CD4-positive, alpha-beta T cell treated with Interleukin-21 for 1 hour (primary cell): ENCODE measurements around the gene TRIM33.
"Not testable (repeated sequence)": the region's sequence is repeated elsewhere in the genome, so short reads cannot be mapped to it uniquely, and the experiment has no call there.

Source experiments
- DNase-seq: peaks from one replicate; pipeline ENCODE4 v3.0.0-alpha.2; 2020

The TRIM33 gene

DNA sequence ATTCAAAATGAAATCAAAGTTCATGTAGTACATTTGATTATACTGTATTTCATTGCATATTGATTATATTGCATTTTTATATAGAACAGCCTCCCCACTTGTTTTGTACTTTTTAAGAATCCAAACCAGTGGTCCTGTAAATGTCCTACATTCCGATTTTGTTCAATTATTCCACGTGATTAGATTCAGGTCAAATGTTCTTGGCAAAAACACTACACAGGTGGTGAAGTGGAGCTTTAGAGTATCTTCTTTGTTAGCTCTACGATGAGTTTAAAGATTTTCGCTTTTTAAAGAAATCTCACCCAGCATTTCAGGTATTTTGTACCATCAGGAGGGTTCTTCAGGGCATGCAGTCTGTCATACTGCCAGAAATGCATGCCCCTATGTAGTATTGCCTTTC is 120.6 kb downstream of the TRIM33 start:
- no peak for DNase-seq

DNA sequence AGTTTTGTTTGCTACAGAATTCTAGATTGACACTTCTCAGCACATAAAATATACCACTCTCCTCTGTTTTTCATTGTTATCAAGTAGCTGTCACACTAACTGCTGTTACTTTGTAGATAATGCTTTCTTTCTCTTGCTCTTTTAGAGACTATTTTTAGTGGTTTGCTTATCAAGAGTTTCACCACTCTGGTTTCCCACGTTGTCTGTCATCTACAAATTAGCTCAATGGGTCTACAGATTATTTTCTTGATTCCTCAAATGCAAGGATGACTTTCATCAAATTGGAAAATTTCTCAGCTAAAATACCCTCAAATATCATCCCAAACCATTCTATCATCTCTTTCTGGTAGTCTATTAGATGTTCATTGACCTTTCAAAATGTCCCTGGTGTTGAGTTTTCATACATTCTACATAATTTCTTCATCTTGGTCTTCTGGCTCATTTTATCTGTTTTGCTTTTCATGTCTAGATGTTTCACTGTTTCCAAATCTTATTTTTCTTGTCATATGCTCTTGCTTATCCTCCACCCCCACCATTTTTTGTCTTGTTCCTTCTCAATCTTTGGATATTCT is 122.5 kb downstream of the TRIM33 start:
- no peak for DNase-seq

DNA sequence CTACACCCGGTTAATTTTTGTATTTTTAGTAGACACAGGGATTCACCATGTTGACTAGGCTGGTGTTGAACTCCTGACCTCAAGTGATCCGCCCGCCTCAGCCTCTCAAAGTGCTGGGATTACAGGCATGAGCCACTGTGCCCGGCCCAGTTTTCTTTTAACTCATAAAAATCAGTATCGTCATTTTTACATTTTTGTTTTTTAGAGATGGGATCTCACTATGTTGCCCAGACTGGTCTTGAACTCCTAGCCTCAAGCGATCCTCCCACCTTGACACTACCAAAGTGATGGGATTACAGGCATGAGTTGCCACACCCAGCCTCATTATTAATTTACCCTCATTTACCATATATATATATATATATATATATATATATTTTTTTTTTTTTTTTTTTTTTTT is 123.4 kb downstream of the TRIM33 start:
- not testable (repeated sequence) for DNase-seq

DNA sequence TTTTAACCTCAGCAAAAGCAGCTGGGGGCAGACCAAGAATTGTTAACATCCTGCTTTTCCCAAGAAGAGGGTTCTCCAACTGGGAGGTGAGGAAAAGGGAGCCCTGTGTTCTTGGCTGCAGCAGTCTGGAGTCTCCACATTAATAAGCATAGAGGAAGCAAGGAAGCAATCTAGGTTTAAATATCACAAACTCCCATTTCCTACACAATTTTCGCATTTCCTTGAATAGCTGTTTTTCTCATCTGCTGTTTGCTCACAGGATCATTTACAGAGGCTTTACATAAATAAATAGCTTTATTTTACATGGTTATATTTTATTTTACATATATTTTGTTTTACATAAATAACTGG is 124.0 kb downstream of the TRIM33 start:
- DNase-seq, result no peak

DNA sequence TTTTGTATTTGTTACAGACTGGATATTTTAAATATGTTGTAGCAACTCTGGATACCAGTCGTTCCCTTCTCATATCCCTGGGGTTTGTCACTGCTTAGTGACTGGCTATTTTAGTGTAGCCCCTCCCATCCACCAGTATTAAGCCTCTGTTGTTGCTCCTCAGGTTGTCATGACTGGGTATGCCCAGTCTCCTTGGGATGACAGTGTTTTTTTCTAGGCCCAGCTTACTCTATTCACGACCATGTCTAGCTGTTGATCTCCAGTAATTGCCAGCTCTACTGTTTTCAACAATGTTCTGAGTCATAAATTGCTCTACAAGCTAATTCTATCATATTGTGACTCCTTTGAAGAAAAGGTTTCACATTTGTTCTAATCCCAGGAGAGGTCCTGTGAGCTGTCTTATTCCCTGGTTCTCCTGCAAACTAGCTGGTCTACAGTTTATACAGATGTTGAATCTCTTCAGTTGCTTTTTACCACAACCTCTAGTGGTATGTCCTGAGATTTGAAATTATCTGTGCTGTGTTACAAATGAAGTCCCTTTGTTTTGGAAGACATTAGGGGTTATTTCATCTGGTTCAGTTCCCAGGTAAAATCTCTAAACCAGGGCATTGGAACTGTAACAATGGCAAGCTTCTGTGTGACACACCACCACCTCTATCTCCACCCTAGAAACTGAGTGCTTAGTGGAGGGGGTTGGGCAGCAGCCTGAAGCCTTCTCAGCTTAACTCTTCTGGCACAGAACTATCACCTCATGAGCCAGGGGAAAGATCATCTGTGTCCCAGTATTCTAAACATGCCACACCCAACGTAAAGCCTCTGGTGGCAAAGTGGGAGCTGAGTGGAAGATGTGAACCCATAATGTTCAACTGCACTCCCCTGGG is 124.6 kb downstream of the TRIM33 start:
- no peak for DNase-seq

DNA sequence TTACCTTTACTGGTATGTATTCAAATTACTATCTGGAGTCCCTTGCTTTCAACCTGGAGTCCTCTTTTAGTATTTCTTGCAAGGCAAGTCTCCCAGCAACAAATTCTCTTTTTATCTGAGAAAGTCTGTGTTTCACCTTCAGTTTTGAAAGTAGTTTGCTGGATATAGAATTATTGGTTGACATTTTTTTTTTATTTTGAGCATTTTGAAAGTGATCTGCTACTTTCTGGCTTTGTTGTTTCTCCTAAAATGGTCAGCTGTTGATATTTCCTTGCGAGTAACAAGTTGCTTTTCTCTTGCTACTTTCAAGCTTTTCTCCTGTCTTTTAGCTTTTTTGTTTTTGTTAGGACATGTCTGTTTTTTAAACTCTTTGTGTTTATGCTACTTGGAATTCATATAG is 126.1 kb downstream of the TRIM33 start:
- no peak for DNase-seq

DNA sequence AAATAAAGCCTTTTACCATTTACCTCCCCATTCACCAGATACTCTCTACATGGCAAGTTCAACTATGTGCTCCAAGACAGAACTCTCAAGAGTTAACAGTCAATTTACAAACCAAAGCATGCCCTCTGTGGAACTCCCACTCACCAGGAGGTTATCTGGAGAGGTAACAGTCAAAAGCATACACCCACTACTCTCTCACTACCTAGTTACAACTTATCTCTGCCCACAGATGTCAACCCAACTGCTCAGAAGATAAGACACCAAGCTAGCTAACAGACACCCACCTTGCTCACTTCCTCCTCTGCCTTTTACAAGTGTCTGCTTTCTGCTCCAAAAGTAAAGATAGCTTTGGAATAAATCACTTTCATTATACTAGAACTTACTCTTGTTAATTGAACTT is 131.0 kb downstream of the TRIM33 start:
- no peak for DNase-seq

DNA sequence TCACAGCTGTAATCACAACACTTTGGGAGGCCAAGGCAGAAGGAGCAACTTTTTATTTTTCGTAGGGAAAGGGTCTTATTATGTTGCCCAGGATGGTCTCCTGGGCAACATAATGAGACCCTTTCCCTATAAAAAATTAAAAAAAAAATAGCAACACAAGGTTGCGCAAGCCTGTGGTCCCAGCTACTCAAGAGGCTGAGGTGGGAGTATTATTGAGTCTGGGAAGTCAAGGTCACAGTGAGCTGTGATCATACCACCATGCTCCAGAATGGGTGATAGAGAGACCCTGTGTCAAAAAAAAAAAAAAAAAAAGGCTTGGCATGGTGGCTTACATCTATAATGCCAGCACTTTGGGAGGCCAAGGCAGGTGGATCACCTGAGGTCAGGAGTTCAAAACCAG is 131.6 kb downstream of the TRIM33 start:
- no peak for DNase-seq

DNA sequence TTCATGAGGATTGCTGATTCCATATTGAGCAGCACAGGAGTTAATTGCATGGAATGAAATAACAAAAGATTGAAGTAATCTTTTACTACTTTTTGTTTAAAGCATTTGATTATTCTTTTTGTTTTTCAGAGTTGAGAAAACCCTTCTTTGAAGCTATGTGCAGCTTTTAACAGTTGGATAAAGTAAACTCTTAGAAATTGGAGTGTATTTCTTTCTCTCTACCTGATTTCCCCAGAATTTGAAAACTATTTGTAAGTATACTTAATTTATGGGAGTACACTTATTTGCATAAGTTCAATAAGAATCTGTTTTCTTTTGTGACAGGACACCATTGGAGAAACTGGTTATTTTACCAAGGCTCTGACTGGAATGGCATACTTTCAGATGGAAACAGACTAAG is 133.6 kb downstream of the TRIM33 start:
- no peak for DNase-seq

DNA sequence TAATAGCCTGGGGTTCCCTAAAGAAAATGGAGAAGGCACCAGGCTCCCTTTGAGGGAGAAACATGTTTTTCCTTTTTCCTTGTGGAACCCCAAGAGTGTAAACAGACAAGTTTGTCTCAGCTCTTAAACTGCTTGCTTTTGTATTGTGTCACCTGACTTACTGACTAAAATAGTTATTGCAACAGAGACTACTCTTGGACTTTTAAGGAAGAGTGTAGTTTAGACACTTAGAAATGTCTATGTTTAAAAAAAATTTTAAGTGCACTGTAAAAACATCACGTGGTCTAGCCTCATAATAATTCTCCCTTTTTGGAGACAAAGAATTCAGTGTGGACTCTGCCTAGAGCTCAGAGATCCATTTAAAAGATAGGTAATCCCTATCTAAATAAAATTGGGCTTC is 141.1 kb downstream of the TRIM33 start:
- no peak for DNase-seq

DNA sequence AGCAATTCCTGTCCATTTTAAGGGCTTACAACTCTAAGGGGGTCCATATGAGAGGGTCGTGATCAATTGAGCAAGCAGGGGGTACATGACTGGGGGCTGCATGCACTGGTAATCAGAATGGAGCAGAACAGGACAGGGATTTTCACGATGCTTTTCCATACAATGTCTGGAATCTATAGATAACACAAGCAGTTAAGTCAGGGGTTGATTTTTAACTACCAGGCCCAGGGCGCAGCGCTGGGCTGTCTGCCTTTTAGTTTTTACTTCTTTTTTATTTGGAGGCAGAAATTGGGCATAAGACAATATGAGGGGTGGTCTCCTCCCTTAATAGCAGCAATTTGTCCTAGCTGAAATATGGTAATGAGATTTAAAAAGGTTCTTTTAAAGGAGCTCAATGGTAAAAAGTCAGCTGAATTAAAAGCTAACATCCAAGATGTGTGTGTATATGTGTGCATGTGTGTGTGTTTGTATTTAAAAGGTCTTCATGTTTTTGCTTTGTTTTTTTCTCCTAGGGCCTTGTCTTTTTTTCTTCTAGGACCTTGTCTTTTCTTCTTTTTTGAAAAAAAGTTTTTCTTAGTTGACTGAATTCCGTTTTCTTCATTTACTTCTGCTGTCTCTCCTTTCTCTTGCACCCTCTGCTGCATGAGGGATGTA is 141.6 kb downstream of the TRIM33 start:
- not testable (repeated sequence) for DNase-seq

DNA sequence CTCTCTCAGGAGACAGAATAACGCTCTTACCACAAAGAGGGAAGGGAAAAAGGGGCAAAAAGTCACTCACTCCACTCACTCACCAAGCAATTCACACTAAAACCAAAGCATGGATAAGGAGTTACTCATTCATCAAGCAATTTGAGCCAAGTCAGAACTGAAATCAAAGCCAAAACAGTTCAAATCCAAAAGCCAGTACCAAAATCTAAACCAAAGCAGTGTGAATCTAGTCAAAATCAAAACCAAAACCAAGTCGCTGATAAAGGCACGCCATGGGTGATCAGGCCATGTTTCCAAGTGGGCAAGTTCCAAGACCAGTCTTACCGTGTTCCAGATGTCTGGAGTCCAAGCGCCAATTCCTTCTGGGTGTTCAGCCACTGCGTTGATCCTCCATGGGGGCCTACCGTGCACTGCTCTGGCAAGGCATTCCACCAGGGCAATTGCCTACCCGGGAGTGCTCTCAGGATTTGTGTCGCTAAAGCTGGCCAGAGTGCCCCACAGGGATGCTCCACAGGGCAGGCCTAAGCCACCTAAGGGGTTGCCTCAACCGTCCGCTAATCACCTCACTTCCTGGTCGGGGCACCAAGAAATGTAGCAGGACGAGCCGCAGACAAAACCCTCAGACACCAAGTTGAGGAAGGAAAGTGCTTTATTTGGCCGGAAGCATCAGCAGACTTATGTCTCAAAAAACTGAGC is 142.3 kb downstream of the TRIM33 start:
- no peak for DNase-seq

DNA sequence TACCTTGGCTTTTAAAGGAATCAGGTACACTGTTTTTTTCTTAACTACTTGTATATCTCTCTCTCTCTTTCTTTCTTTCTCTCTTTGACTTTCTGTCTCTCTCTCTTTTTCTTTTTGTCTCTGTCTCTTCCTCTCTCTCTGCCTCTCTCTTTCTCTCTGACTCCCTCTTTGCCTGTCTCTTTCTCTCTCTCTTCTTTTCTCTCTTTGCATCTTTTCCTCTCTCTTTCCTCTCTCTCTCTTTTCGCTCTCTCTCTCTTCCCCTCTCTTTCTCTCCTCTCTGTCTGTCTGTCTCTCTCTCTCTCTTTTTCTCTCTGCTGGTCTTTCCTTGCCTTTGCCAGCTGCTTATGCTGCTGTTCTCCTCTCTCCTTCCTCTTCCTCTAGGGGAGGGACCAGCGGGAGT is 143.2 kb downstream of the TRIM33 start:
- DNase-seq, result no peak

DNA sequence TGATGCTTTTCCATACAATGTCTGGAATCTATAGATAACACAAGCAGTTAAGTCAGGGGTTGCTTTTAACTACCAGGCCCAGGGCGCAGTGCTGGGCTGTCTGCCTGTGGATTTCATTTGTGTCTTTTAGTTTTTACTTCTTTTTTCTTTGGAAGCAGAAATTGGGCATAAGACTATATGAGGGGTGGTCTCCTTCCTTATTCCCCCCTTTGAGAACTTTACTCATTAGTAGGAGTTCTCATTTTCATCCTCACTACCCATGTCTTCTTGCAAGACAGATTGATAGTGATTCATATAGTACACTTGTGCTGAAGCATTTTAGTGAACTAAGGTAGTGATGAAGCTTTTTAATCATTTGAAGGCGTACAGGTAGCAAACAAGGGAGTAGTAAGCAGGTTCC is 147.8 kb downstream of the TRIM33 start:
- not testable (repeated sequence) for DNase-seq

DNA sequence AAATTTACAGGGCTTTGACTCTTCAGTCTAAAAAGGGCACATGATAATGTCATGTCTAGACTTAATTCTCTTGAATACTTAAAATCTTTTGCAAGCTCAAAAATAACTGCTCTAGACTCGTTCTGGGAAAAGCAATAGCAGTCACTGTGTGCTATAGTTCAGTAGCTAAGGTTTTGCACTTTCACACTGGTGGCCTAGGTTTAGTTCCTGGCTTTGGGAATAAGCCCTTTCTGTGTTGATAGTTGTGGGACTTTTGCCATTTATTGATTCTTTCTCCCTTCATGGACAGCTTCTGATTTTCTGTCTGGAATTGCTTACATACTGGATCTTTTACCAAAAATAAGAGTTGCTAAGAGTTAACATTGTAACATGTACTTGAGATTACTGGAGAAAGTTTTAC is 151.2 kb downstream of the TRIM33 start:
- no peak for DNase-seq

DNA sequence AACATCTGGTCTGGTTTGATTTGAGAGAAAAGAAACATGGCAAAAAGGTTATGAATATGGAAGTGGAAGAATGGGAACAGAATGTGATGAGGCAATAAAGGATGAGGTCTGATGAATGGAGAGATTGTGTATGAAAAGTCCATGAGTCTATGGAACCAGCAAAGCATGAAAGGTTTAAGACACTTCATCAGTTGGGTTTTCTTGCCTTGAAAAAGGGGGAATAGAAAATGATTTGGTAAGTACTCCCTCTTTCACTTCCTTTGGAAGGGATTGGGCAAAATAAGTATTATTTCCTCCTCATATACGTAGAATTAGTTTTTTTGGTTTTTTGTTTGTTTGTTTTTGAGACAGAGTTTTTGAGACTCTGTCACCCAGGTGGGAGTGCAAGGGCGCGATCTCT is 155.8 kb downstream of the TRIM33 start:
- no peak for DNase-seq

DNA sequence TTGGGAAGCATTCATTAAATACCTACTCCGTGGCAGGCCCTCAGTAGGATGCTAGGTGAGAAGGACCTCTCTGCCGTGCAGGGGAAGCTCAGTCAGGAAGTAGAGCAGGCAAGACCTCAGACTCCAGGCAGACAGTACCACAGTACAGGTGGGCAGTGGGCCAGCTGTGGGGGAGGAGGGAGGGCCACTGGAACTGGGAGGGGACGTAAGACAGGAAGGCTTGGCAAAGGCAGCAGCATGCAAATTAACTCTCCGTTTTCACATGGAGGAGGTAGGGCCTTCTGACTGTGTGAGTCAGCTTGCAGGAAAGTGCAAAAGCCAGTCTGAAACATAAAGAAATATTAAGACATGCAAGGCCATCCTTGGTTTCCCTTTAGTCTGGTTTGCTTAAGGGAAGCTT is 157.7 kb downstream of the TRIM33 start:
- no peak for DNase-seq

DNA sequence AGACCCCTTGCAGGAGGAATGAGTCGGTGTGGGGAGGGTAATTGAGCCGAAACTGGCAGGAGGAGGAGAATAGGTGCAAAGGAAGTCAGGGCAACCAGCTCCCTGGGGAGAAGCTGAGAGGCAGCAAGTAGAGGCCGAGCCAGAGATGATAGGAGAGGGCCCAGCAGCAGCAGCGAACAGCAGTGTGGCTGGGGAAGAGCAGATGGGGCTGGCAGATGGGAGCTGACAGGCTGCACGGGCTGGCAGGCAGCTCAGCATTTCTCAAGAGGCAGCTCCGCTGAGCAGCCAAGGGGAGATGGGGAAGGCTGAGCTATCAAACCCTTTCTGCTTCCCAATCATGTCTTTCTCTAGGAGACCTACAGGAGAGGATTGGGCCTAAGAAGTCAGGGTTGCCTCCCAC is 158.2 kb downstream of the TRIM33 start:
- no peak for DNase-seq

DNA sequence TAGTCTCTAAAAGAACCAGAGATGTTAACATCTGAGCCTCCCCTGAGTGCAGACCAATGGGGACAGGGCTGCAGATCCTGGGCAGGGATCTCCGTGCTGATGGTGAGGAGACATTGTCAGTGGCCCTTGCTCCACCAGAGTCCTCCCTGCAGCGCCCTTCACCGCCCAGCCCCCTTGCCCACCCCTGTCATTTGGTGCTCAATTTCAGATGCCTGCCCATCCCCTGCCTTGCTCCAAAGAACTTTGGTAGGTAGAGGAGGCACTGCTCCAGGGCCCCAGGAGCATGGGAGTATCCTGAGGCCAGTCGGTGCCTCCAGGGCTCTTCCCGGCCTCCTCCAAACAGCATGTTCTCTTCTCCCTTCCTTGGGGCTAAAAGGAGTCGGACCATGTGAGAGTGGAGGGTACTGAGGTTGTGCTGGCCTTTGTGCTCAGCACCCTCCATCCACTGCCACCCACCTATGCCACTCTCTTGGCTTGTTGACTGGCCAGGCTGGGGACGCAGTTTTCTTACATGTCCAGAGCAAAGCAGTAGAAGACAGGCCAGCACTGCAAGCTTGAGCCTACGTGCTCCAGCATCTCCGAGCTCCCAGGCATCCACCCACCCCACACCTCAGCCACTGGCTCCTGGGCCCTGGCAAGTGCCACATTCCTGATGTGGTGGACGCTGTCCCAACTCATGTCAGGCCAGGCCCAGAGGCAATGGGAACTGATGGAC is 160.1 kb downstream of the TRIM33 start:
- DNase-seq, result no peak

DNA sequence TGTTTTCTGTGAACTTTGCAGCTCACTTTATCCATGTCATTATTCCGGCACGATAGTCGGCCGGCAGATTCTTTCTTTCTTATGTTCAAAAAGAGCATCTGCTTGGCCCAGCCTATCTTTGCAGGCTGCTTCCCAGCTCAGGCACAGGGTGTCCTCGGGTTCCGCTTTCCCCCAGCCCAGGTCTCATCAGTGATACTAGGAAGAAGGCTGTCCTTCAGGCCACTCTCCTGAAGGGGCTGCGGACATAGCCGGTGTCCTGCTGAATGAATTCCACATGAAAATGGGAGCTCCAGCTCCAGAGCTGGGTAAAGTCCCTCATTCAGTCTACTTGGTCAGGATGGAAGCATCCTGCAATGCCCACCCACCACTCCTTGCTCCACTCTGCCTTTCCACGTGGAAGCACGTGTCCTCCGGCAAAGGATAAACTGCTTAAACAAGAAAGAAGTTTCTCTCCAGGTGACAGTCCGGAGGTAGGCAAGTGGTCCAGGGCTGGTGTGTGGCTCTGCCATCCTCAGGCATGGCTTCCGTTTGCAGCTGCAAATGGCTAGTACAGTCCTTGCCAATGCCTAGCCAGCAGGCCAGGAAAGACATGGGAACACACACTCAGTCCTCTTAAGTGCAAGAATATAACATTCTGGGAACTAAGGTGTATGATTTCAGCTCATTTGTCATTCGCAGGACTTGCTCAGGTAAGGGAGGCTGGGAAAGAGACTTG is 161.0 kb downstream of the TRIM33 start:
- no peak for DNase-seq

DNA sequence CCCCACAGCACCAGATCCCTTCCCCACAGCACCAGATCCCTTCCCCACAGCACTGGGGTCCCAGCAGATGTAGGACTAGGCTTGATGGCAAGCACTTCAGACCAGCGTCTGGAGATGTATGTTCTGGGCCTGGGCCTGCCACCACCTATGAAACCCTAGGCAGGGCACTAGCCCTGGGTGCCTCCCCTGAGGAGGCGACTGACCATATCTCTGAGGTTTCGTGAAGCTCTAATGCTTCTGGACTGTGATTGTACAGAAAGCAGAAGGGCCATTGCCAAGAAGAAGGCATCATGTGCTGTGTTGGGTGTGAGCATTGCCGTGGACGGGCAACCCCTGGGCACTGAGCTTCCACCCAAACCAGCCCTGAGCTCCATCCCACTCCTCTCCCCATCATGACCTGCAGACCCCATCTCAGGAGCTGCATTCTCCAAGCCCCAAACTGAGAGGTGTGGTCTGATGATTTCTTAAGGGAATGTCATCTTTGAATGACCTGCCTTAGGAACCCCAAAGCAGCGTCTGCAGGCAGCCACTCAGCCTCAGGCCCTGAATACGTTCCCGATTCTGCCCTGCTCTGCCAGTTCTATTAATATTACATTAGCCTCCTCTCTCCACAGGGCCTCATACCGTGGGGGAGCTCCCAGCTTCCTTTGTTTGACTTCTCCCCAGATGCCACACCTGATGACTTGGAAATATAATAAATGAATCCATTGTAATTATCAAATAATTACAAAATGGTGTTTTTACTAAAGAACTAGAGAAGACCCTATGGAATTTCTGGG is 163.4 kb downstream of the TRIM33 start:
- DNase-seq, result no peak
